DMS79 treated with DMSO at 0.1 percent for 48 hours (cell line): Measurements from ENCODE around the gene ADAM29.
"Not testable (repeated sequence)": the region's sequence is repeated elsewhere in the genome, so short reads cannot be mapped to it uniquely, and the experiment has no call there.

ENCODE experiments used
- DNase-seq: peaks from one replicate; lab custom pipeline; 2025; lab: John Stamatoyannopoulos, UW

Gene ADAM29

GRCh38 chr4:174948826-174949225, 30.7 kb downstream of the ADAM29 start:
- DNase-seq = no peak

- no peak for DNase-seq
These were observed 54.8 kb downstream of the ADAM29 start for GRCh38 chr4:174972911-174973310.

GRCh38 chr4:174973336-174973735, 55.2 kb downstream of the ADAM29 start:
- no peak for DNase-seq

GRCh38 chr4:174983128-174983750, 65.1 kb downstream of the ADAM29 start:
- no peak for DNase-seq

- not testable (repeated sequence) for DNase-seq
These were observed 65.7 kb downstream of the ADAM29 start for GRCh38 chr4:174983870-174984269.

- DNase-seq = no peak
These were observed 71.6 kb downstream of the ADAM29 start for GRCh38 chr4:174989791-174990190.

GRCh38 chr4:174993916-174994315, 75.8 kb downstream of the ADAM29 start:
- DNase-seq = no peak

- no peak for DNase-seq
These were observed 77.9 kb downstream of the ADAM29 start for GRCh38 chr4:174996079-174996478.

GRCh38 chr4:174999407-174999806, 81.2 kb downstream of the ADAM29 start:
- no peak for DNase-seq

- DNase-seq = no peak
These were observed 99.6 kb downstream of the ADAM29 start for GRCh38 chr4:175017751-175018150.

GRCh38 chr4:175019447-175019846, 101.3 kb downstream of the ADAM29 start:
- not testable (repeated sequence) for DNase-seq
